MM.1S (cell line): ENCODE data around the gene DOK6.

Experiments used
- DNase-seq: peaks from one replicate; pipeline ENCODE4 v3.0.0-alpha.2; 2015
- H2AFZ ChIP-seq: fragments of 300-600 bp; sonication (generic); 2 replicates; pipeline ENCODE4 v1.6.0; 2016; ENCODE audit warnings: antibody characterized with exemption, low read length
- H3F3A ChIP-seq: fragments of 300-600 bp; sonication (generic); 2 replicates; pipeline ENCODE4 v1.6.1; 2016; ENCODE audit warnings: mild to moderate bottlenecking, antibody characterized with exemption, low read length, moderate library complexity, mixed read lengths; ENCODE audit not compliant: insufficient read depth
- H3K27ac ChIP-seq: fragments of 300-600 bp; sonication (generic); 2 replicates; pipeline ENCODE4 v1.5.1; 2016; ENCODE audit warnings: mild to moderate bottlenecking, low read length
- H3K27me3 ChIP-seq: fragments of 300-600 bp; sonication (generic); replicated peaks from 2 replicates; pipeline ENCODE4 v1.6.0; 2016; ENCODE audit warnings: low read length; ENCODE audit not compliant: insufficient read depth
- H3K36me3 ChIP-seq: fragments of 300-600 bp; sonication (generic); replicated peaks from 2 replicates; pipeline ENCODE4 v1.6.1; 2016; ENCODE audit warnings: mild to moderate bottlenecking, low read length, mixed read lengths; ENCODE audit not compliant: insufficient read depth
- H3K4me1 ChIP-seq: fragments of 300-600 bp; sonication (generic); 2 replicates; pipeline ENCODE4 v1.6.1; 2016; ENCODE audit warnings: low read length, mixed read lengths
- H3K4me2 ChIP-seq: fragments of 300-600 bp; sonication (generic); 2 replicates; pipeline ENCODE4 v1.6.0; 2016; ENCODE audit warnings: low read depth, low read length
- H3K4me3 ChIP-seq: fragments of 300-600 bp; sonication (generic); 2 replicates; pipeline ENCODE4 v1.5.1; 2016; ENCODE audit warnings: low read length, mixed read lengths
- H3K79me2 ChIP-seq: fragments of 300-600 bp; sonication (generic); 2 replicates; pipeline ENCODE4 v1.6.1; 2016; ENCODE audit warnings: mixed run types, low read length, mixed read lengths
- H3K9ac ChIP-seq: fragments of 300-600 bp; sonication (generic); 2 replicates; pipeline ENCODE4 v1.6.1; 2016; ENCODE audit warnings: low read length, mixed read lengths
- H3K9me2 ChIP-seq: fragments of 300-600 bp; sonication (generic); replicated peaks from 2 replicates; pipeline ENCODE4 v1.6.1; 2016; ENCODE audit warnings: mild to moderate bottlenecking, low read length, mixed read lengths; ENCODE audit not compliant: insufficient read depth
- H3K9me3 ChIP-seq: fragments of 300-600 bp; sonication (generic); replicated peaks from 2 replicates; pipeline ENCODE4 v1.6.1; 2016; ENCODE audit warnings: mild to moderate bottlenecking, low read length, mixed read lengths; ENCODE audit not compliant: insufficient read depth
- H4K20me1 ChIP-seq: fragments of 300-600 bp; sonication (generic); 2 replicates; pipeline ENCODE4 v1.6.1; 2016; ENCODE audit warnings: mild to moderate bottlenecking, low read length, moderate library complexity, mixed read lengths; ENCODE audit not compliant: insufficient read depth
- CTCF ChIP-seq: fragments of 300-600 bp; sonication (generic); IDR thresholded peaks from 2 replicates; pipeline ENCODE4 v1.5.1; 2016; ENCODE audit warnings: antibody characterized with exemption, low read length, mixed read lengths
- EZH2 ChIP-seq: fragments of 300-600 bp; sonication (generic); optimal IDR thresholded peaks from 2 replicates; pipeline ENCODE3; 2017; ENCODE audit warnings: low read depth, mild to moderate bottlenecking, antibody characterized with exemption, low read length, mixed read lengths
- EZH2phosphoT487 ChIP-seq: fragments of 300-600 bp; sonication (generic); IDR thresholded peaks from 2 replicates; pipeline ENCODE4 v1.6.1; 2018; ENCODE audit warnings: antibody characterized with exemption, low read length

DOK6 gene

GRCh38 chr18:69596345-69596744 lies 195.7 kb downstream of the DOK6 start:
- Histone ChIP-seq H3K4me3 (no peak overlapping the region), H3K27me3 (no peaks in the 10 kb centered on the region), H3K27ac (no peak overlapping the region), H3K9me2 (no peaks in the 10 kb centered on the region), H3K9me3 (no peaks in the 10 kb centered on the region), H3F3A (no peaks in the 10 kb centered on the region), H3K36me3 (no peaks in the 10 kb centered on the region), H3K4me1 (no peaks in the 10 kb centered on the region), H2AFZ (no peak overlapping the region), H3K4me2 (no peak overlapping the region), H3K9ac (no peak overlapping the region), H3K79me2 (no peaks in the 10 kb centered on the region), H4K20me1 (no peaks in the 10 kb centered on the region)
- no peak for DNase-seq
- no peak for TF ChIP-seq EZH2phosphoT487
- no peak for TF ChIP-seq EZH2
- no peak for TF ChIP-seq CTCF

- no peak for DNase-seq
- Histone ChIP-seq H3K9me3 (no peaks in the 10 kb centered on the region), H3K27ac (no peak overlapping the region), H4K20me1 (no peaks in the 10 kb centered on the region), H3K9me2 (no peaks in the 10 kb centered on the region), H3K9ac (no peak overlapping the region), H3F3A (no peaks in the 10 kb centered on the region), H2AFZ (no peak overlapping the region), H3K27me3 (no peaks in the 10 kb centered on the region), H3K4me2 (no peak overlapping the region), H3K36me3 (no peaks in the 10 kb centered on the region), H3K79me2 (no peaks in the 10 kb centered on the region), H3K4me1 (no peaks in the 10 kb centered on the region), H3K4me3 (no peak overlapping the region)
- no peak for TF ChIP-seq EZH2phosphoT487
- no peak for TF ChIP-seq CTCF
- no peak for TF ChIP-seq EZH2
Measured at GRCh38 chr18:69597561-69597960, 196.9 kb downstream of the DOK6 start.

GRCh38 chr18:69599377-69599776 lies 198.7 kb downstream of the DOK6 start:
- no peak for TF ChIP-seq CTCF
- TF ChIP-seq EZH2phosphoT487, result no peak
- no peak for TF ChIP-seq EZH2
- no peak for DNase-seq
- Histone ChIP-seq H3K9me3 (no peaks in the 10 kb centered on the region), H3K79me2 (no peaks in the 10 kb centered on the region), H3K27me3 (no peaks in the 10 kb centered on the region), H4K20me1 (no peaks in the 10 kb centered on the region), H2AFZ (no peak overlapping the region), H3K9me2 (no peaks in the 10 kb centered on the region), H3K36me3 (no peaks in the 10 kb centered on the region), H3F3A (no peaks in the 10 kb centered on the region), H3K4me1 (no peaks in the 10 kb centered on the region), H3K4me2 (no peak overlapping the region), H3K9ac (no peak overlapping the region), H3K4me3 (no peak overlapping the region), H3K27ac (no peak overlapping the region)
